ENCODE measurements around the gene KRTAP10-7. TPM values are rescaled to one million over a fixed set of nuclear protein-coding genes. Genes with fewer than 3 reads are reported as not detected.

The KRTAP10-7 gene
- total and polyA plus RNA-seq, 9 of the 15 experiments (the other 6 are each of a cell fraction or from before 2014, with no cell fraction given) = not detected

GRCh38 chr21:44630440-44630839 is 30.0 kb downstream of the KRTAP10-7 start (continued):
- no peak for TF ChIP-seq MGA (IDR thresholded peaks at IDR 0.05)
- no peak for TF ChIP-seq ADNP (tag; IDR thresholded peaks at IDR 0.05)
- no peak for TF ChIP-seq ZNF318 (IDR thresholded peaks at IDR 0.05; ENCODE audit: borderline replicate concordance in 1 of 2, low read depth in 1 of 2)
- no peak for TF ChIP-seq MCM5 (IDR thresholded peaks at IDR 0.05; ENCODE audit: low read depth)
- TF ChIP-seq ARID3A (IDR thresholded peaks at IDR 0.05; ENCODE audit: borderline replicate concordance, low read depth, low read length) = no peak
